Right lobe of liver (tissue), 4 donors: ENCODE measurements around the gene CACNA1C.

Experiments
- POLR2A ChIP-seq: fragments of 450-650 bp; IDR thresholded peaks from one replicate; pipeline ENCODE4 v1.6.1; 2017; ENCODE audit warnings: antibody characterized with exemption, mild to moderate bottlenecking
- TF ChIP-seq, protein P1 (sequence below), 4 donors: fragments of 200-600 bp in 3 of 4; fragments of 450-650 bp in 1 of 4; IDR thresholded peaks; one replicate each; pipeline versions ENCODE4 v1.5.1 to v1.8.0; 2016 to 2022; ENCODE audit warnings: antibody characterized with exemption in 4 of 4, mild to moderate bottlenecking in 2 of 4
- donor health status: DM: no; HTN: no; CAD: no.
- donor health status: DM: no; HTN: no; CAD: no.
- donor health status: DM: no; HTN: yes; CAD: no.

DNA sequence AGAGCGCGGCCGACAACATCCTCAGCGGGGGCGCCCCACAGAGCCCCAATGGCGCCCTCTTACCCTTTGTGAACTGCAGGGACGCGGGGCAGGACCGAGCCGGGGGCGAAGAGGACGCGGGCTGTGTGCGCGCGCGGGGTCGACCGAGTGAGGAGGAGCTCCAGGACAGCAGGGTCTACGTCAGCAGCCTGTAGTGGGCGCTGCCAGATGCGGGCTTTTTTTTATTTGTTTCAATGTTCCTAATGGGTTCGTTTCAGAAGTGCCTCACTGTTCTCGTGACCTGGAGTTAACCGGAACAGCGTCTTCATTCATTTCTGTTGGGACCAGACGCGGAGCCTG lies 638.2 kb downstream of the CACNA1C start:
- TF ChIP-seq POLR2A, result no peak
- TF ChIP-seq, protein P1, sequence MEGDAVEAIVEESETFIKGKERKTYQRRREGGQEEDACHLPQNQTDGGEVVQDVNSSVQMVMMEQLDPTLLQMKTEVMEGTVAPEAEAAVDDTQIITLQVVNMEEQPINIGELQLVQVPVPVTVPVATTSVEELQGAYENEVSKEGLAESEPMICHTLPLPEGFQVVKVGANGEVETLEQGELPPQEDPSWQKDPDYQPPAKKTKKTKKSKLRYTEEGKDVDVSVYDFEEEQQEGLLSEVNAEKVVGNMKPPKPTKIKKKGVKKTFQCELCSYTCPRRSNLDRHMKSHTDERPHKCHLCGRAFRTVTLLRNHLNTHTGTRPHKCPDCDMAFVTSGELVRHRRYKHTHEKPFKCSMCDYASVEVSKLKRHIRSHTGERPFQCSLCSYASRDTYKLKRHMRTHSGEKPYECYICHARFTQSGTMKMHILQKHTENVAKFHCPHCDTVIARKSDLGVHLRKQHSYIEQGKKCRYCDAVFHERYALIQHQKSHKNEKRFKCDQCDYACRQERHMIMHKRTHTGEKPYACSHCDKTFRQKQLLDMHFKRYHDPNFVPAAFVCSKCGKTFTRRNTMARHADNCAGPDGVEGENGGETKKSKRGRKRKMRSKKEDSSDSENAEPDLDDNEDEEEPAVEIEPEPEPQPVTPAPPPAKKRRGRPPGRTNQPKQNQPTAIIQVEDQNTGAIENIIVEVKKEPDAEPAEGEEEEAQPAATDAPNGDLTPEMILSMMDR (IDR thresholded peaks at IDR 0.05), result no peak
